SK-N-MC (cell line): ENCODE data around the gene CBX4.

Experiments
- EZH2 ChIP-seq: fragments of 200-600 bp; sonication (generic); IDR thresholded peaks from one replicate; pipeline ENCODE4 v1.6.1; 2017; ENCODE audit warnings: antibody characterized with exemption
- FOXP2 ChIP-seq: optimal IDR thresholded peaks from 2 replicates; pipeline ENCODE3; 2011; ENCODE audit warnings: mild to moderate bottlenecking, moderate library complexity; ENCODE audit not compliant: insufficient read depth; ENCODE audit errors: extremely low read length, control extremely low read depth
- POLR2AphosphoS5 ChIP-seq: IDR thresholded peaks from 2 replicates; pipeline ENCODE4 v1.6.1; 2012; ENCODE audit warnings: mild to moderate bottlenecking, low read depth, low read length, borderline replicate concordance

DNA sequence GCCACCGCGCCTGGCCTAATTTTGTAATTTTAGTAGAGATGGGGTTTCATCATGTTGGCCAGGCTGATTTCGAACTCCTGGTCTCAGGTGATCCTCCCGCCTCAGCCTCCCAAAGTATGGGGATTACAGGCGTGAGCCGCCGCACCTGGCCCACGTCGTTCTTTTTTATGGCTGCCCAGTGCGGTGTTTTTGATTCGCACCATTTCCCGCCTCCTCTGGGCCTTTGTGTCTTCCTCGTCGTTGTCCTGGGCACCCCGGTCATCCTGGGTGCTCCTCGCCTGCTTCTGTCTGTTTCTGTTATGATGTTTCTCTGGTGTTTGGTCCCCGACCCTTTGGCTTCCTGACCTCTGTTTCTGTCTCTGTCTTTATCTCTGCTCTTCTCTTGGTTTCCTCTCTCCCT, 15.0 kb downstream of the CBX4 start:
- TF ChIP-seq POLR2AphosphoS5 = no peak
- TF ChIP-seq EZH2 = no peak
- no peak for TF ChIP-seq FOXP2
